NB4 (cell line): ENCODE data around the gene DPYD.

Experiments
- CTCF ChIP-seq: IDR thresholded peaks from one replicate; pipeline ENCODE4 v1.5.1; 2012; ENCODE audit warnings: low read depth, low read length
- MAX ChIP-seq: IDR thresholded peaks from 2 replicates; pipeline ENCODE4 v1.6.1; 2011; ENCODE audit warnings: low read depth, low read length
- POLR2A ChIP-seq: IDR thresholded peaks from 2 replicates; pipeline ENCODE4 v1.6.1; 2011; ENCODE audit warnings: mild to moderate bottlenecking; ENCODE audit not compliant: insufficient read length; ENCODE audit errors: extremely low read depth

- TF ChIP-seq CTCF (no peak), POLR2A (no peak), MAX (no peak)
Measured at GRCh38 chr1:97082160-97082848, 838.5 kb downstream of the DPYD start.
